HG03460 (cell line): Measurements from ENCODE around the gene PDE4D.
A peak's percentile ranks its signal among the peaks of the same experiment; 100 is the strongest.
"Not testable (repeated sequence)": the region's sequence is repeated elsewhere in the genome, so short reads cannot be mapped to it uniquely, and the experiment has no call there.

Source experiments
- ATAC-seq: cut with Tn5 transposase; IDR thresholded peaks from one replicate; pipeline ENCODE4 v1.9.1; 2021; ENCODE audit not compliant: unreplicated experiment

PDE4D gene

GRCh38 chr5:59711310-59711709, 182.2 kb downstream of the PDE4D start:
- ATAC-seq, result no peak

GRCh38 chr5:59709846-59710245, 183.7 kb downstream of the PDE4D start:
- no peak for ATAC-seq

GRCh38 chr5:59709346-59709821, 184.1 kb downstream of the PDE4D start:
- ATAC-seq, result no peak

GRCh38 chr5:59704936-59705335, 188.6 kb downstream of the PDE4D start:
- ATAC-seq, result no peak

- no peak for ATAC-seq
Observed at GRCh38 chr5:59703789-59704188, 189.7 kb downstream of the PDE4D start.

- ATAC-seq, result no peak
Observed at GRCh38 chr5:59698207-59699178, 195.0 kb downstream of the PDE4D start.

GRCh38 chr5:59694411-59694810, 199.1 kb downstream of the PDE4D start:
- no peak for ATAC-seq

- ATAC-seq, result no peak
Observed at GRCh38 chr5:59693492-59694309, 199.8 kb downstream of the PDE4D start.

- peak; percentile 66 for ATAC-seq
Observed at GRCh38 chr5:59685793-59686192, 207.7 kb downstream of the PDE4D start.

- no peak for ATAC-seq
Observed at GRCh38 chr5:59685191-59685530, 208.4 kb downstream of the PDE4D start.

GRCh38 chr5:59684388-59685190, 208.9 kb downstream of the PDE4D start:
- peak; percentile 64 for ATAC-seq

- no peak for ATAC-seq
Observed at GRCh38 chr5:59683311-59683710, 210.2 kb downstream of the PDE4D start.

GRCh38 chr5:59682542-59682941, 211.0 kb downstream of the PDE4D start:
- ATAC-seq, result no peak

- ATAC-seq, result no peak
Observed at GRCh38 chr5:59678943-59679342, 214.6 kb downstream of the PDE4D start.

- ATAC-seq, result no peak
Observed at GRCh38 chr5:59674763-59675162, 218.8 kb downstream of the PDE4D start.

GRCh38 chr5:59673438-59674058, 220.0 kb downstream of the PDE4D start:
- ATAC-seq, result peak; percentile 65

- ATAC-seq, result no peak
Observed at GRCh38 chr5:59666440-59667068, 227.0 kb downstream of the PDE4D start.

GRCh38 chr5:59665832-59666203, 227.7 kb downstream of the PDE4D start:
- not testable (repeated sequence) for ATAC-seq

GRCh38 chr5:59665086-59665831, 228.3 kb downstream of the PDE4D start:
- no peak for ATAC-seq
